OCI-LY3 (cell line): Measurements from ENCODE around the gene ISYNA1.

ENCODE experiments used
- H2AFZ ChIP-seq: fragments of 200-600, 300-600 bp; shearing (Covaris generic); 2 replicates; pipeline ENCODE4 v1.6.0; 2014; ENCODE audit warnings: antibody characterized with exemption, low read depth, low read length
- H3K27ac ChIP-seq: fragments of 200-600, 300-600 bp; sonication (generic); 2 replicates; pipeline ENCODE4 v1.5.1; 2014; ENCODE audit warnings: mild to moderate bottlenecking, low read length, moderate library complexity, mixed read lengths
- H3K27me3 ChIP-seq: fragments of 200-600, 300-600 bp; sonication (generic); 2 replicates; pipeline ENCODE4 v1.6.1; 2014; ENCODE audit warnings: low read depth, low read length, mixed read lengths
- H3K36me3 ChIP-seq: fragments of 200-600, 300-600 bp; sonication (generic); replicated peaks from 2 replicates; pipeline ENCODE3; 2014; ENCODE audit warnings: low read depth, low read length, mixed read lengths
- H3K4me1 ChIP-seq: fragments of 300-600, 200-600 bp; sonication (generic); 2 replicates; pipeline ENCODE4 v1.6.1; 2014; ENCODE audit warnings: low read length, mixed read lengths
- H3K4me2 ChIP-seq: fragments of 200-600, 300-600 bp; sonication (generic); 2 replicates; pipeline ENCODE4 v1.6.1; 2014; ENCODE audit warnings: low read length, mixed read lengths
- H3K4me3 ChIP-seq: fragments of 300-600, 200-600 bp; sonication (generic); 2 replicates; pipeline ENCODE4 v1.5.1; 2014; ENCODE audit warnings: antibody characterized with exemption, mild to moderate bottlenecking, low read length, moderate library complexity
- H3K79me2 ChIP-seq: fragments of 300-600, 200-600 bp; shearing (Covaris generic); 2 replicates; pipeline ENCODE4 v1.6.1; 2014; ENCODE audit warnings: mild to moderate bottlenecking, low read length, mixed read lengths
- H3K9ac ChIP-seq: fragments of 300-600, 200-600 bp; shearing (Covaris generic); 2 replicates; pipeline ENCODE4 v1.6.0; 2014; ENCODE audit warnings: mild to moderate bottlenecking, low read length, moderate library complexity
- H3K9me3 ChIP-seq: fragments of 200-600, 300-600 bp; shearing (Covaris generic); 2 replicates; pipeline ENCODE4 v1.6.1; 2014; ENCODE audit warnings: low read length, mixed read lengths; ENCODE audit not compliant: insufficient read depth
- H4K20me1 ChIP-seq: fragments of 200-600, 300-600 bp; sonication (generic); 2 replicates; pipeline ENCODE4 v1.6.1; 2016; ENCODE audit warnings: low read length, mixed read lengths; ENCODE audit not compliant: insufficient read depth
- EZH2phosphoT487 ChIP-seq: fragments of 200-600 bp; shearing (Covaris generic); IDR thresholded peaks from 2 replicates; pipeline ENCODE4 v1.6.1; 2018; ENCODE audit warnings: antibody characterized with exemption, mixed run types, low read depth
- TF ChIP-seq, protein P1 (sequence below): fragments of 200-600, 300-600 bp; sonication (generic); IDR thresholded peaks from 2 replicates; pipeline ENCODE4 v1.5.1; 2014; ENCODE audit warnings: antibody characterized with exemption, low read length, low read depth

The ISYNA1 gene

DNA sequence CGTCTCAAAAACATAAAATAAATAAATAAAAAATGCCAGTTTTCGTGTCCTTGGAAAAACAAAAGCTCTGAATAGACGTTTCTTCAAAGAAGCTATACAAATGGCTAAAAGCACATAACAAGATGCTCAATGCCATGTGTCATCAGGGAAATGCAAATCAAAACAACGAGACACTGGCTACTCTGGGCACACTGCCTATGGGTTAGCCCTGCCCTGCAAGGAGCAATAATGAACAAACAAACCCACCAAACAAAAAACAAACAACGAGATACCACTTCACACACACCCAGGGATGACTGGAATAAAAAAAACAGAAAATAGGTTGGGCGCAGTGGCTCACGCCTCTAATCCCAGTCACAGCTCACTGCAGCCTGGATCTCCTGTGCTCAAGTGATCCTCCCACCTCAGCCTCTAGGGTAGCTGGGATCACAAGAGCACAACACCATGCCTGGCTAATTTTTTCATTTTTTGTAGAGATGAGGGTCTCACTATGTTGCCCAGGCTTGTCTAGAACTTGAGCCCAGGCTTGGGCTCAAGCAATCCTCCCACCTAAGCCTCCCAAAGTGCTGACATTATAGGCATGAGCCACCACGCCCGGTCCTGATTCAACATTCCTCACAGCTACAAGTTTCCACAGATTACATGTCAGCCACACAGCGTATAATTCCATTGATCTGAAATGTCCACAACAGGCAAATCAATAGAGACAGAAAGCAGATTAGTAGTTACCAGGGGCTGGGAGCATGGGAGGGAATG, 15.5 kb upstream of the ISYNA1 start:
- no peaks in the 10 kb centered on the region for H3K9me3 ChIP-seq
- no peak overlapping the region for H3K4me2 ChIP-seq
- no peak overlapping the region for H3K27ac ChIP-seq
- TF ChIP-seq, protein P1, sequence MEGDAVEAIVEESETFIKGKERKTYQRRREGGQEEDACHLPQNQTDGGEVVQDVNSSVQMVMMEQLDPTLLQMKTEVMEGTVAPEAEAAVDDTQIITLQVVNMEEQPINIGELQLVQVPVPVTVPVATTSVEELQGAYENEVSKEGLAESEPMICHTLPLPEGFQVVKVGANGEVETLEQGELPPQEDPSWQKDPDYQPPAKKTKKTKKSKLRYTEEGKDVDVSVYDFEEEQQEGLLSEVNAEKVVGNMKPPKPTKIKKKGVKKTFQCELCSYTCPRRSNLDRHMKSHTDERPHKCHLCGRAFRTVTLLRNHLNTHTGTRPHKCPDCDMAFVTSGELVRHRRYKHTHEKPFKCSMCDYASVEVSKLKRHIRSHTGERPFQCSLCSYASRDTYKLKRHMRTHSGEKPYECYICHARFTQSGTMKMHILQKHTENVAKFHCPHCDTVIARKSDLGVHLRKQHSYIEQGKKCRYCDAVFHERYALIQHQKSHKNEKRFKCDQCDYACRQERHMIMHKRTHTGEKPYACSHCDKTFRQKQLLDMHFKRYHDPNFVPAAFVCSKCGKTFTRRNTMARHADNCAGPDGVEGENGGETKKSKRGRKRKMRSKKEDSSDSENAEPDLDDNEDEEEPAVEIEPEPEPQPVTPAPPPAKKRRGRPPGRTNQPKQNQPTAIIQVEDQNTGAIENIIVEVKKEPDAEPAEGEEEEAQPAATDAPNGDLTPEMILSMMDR: no peak
- TF ChIP-seq EZH2phosphoT487: no peak
- no peak overlapping the region for H3K9ac ChIP-seq
- H3K79me2 ChIP-seq: peaks cover 2% of the 10 kb centered on the region; the same call in 1 of the 2 replicates
- H3K4me3 ChIP-seq: no peak overlapping the region
- H3K4me1 ChIP-seq: no peaks in the 10 kb centered on the region
- H2AFZ ChIP-seq: no peak overlapping the region
- peaks cover 56% of the 10 kb centered on the region for H3K36me3 ChIP-seq
- H3K27me3 ChIP-seq: no peaks in the 10 kb centered on the region
- H4K20me1 ChIP-seq: peaks cover 31% of the 10 kb centered on the region

DNA sequence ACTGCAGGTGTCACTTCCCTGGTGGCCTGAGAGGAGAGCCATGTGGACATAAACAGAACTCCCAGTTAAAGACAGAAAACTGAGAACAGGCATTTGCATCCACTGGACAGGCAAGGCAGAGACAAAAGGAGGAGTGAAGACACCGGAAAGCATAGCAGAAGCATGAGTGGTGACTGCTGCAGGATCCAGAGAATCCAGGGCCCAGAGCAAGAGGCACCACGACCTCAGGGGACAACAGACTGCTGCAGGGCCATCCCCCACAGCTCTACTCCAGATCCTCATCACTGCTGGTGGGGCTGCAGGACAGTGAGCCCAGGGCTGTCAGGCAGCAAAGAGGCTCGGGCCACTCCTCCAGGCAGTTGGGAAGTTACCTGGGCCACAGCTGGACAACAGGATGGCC, 14.5 kb upstream of the ISYNA1 start:
- H3K4me3 ChIP-seq: no peak overlapping the region
- H3K4me2 ChIP-seq: no peak overlapping the region
- peaks cover 51% of the 10 kb centered on the region for H3K36me3 ChIP-seq
- no peaks in the 10 kb centered on the region for H3K9me3 ChIP-seq
- H2AFZ ChIP-seq: no peak overlapping the region
- H3K4me1 ChIP-seq: no peaks in the 10 kb centered on the region
- no peak overlapping the region for H3K9ac ChIP-seq
- peaks cover 6% of the 10 kb centered on the region; the same call in 1 of the 2 replicates for H3K79me2 ChIP-seq
- TF ChIP-seq, protein P1: no peak
- TF ChIP-seq EZH2phosphoT487: no peak
- H3K27ac ChIP-seq: no peak overlapping the region
- H4K20me1 ChIP-seq: peaks cover 36% of the 10 kb centered on the region
- H3K27me3 ChIP-seq: no peaks in the 10 kb centered on the region

DNA sequence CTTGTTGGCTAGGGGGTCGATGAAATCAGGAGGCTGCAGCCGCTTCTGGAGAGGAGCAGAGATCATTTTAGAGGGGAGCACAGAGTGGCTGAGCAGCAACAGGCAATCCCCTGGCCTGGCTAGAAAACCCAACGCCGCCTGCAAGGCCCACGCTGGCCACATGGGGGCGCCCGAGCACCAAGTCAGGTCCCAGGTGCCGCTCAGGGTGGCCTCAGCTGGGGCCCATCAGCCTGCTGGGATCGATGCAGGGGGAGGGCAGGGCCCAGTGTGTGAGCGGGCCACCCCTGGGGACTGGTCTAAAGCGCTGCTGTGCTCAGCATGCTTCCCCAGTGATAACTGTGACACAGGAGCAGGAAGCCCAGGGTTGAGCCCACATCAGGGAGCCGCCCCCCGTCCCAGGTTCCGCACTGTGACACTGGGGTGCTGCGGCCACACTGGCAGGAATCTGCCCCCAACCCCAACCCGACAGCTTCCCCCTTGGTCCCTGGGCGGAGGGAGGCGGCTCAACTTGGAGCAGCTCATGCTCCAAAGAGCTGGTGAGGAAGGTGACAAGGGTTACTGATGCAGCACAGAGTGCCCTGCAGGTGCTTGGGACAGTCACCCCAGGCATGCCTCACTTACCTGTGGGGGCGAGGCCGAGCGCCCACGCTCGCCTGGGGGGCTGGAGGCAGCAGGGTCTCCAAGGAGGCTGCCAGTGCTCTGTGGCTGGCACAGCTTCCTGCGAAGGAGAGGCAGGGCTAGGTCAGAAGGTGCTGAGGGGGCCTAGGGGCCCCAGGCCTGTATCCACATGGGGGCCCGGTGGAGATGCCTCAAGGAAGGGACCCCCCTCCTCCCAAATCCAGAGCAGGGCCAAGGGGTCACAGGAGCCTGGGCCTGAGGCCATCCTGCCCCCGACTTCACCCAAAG, 13.3 kb upstream of the ISYNA1 start:
- H3K27ac ChIP-seq: no peak overlapping the region
- no peak overlapping the region for H3K9ac ChIP-seq
- H3K36me3 ChIP-seq: peaks cover 51% of the 10 kb centered on the region
- H4K20me1 ChIP-seq: peaks cover 38% of the 10 kb centered on the region
- H3K27me3 ChIP-seq: no peaks in the 10 kb centered on the region
- no peaks in the 10 kb centered on the region for H3K9me3 ChIP-seq
- no peak overlapping the region for H2AFZ ChIP-seq
- H3K4me2 ChIP-seq: no peak overlapping the region
- peaks cover 6% of the 10 kb centered on the region; the same call in 1 of the 2 replicates for H3K79me2 ChIP-seq
- H3K4me3 ChIP-seq: no peak overlapping the region
- no peaks in the 10 kb centered on the region for H3K4me1 ChIP-seq
- TF ChIP-seq, protein P1: peak; percentile 98
- TF ChIP-seq EZH2phosphoT487: no peak
